ENCODE results near the gene U2AF2.

The U2AF2 gene

GRCh38 chr19:55677572-55678028, 22.8 kb downstream of the U2AF2 start:
- DNase-seq, result no peak

DNA sequence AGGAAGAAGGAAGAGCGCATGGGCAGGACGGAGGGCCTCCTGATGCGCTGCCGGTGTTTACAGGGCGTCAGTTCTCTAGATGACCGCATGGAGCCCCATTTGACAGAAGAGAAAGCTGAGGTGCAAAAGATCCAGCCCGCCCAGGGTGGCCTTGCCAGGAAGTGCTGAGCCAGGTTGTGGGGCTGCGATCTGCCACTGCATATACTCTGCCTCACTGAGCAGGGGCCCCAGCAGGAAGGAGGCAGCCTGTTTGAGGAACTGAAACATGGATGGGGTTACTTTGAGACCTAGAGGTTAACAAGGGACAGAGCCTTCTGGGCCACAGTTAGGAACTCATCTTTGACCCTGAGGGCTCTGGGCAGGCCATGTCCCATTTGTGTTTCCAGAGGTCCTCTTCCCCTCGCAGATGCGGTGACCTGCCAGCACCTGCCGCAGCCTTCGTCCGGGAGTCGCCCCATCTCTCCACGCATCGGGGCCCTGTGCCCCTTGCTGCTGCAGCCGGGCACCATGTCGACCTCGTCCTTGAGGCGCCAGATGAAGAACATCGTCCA, 23.4 kb downstream of the U2AF2 start:
- no peak for DNase-seq

- no peak for DNase-seq
Observed at GRCh38 chr19:55679343-55680257, 24.8 kb downstream of the U2AF2 start.

DNA sequence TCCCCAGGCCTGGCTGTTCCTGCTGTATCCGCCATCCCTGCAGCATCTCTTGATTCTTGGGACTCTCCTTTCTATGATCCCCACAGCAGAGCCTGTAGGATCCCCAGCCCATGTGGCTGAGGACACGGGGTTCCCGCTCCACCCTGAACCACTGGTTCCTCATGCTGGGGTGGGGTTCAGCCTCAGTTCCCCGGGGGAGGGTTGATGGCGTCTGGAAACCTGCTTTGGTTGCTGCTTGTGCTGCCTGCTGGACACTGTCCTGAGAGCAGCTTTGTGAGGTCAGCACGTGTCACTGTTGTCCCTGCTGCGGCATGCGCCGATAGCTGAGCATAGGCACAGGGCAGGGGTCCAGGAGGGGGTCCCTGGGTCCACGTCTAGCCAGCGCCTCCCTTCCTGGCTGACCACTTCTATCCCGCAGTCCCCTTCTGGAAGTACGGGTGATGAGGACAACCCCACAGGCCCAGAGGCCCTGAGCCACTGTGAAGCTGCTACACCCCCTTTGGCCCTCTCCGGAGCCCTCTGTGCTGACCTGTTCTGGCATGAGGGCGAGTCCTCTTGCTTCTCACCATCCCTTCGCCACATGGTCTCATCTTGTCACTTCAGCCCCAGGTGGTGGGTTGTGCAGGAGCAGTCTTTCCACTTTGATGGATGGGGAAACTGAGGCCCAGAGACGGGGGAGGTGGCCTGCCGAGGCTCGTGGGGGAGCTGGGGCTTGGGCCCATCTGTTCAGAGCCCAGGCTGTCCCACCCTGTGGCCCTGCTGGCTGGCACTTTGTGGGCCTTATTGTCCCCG, 25.7 kb downstream of the U2AF2 start:
- DNase-seq, result no peak

DNA sequence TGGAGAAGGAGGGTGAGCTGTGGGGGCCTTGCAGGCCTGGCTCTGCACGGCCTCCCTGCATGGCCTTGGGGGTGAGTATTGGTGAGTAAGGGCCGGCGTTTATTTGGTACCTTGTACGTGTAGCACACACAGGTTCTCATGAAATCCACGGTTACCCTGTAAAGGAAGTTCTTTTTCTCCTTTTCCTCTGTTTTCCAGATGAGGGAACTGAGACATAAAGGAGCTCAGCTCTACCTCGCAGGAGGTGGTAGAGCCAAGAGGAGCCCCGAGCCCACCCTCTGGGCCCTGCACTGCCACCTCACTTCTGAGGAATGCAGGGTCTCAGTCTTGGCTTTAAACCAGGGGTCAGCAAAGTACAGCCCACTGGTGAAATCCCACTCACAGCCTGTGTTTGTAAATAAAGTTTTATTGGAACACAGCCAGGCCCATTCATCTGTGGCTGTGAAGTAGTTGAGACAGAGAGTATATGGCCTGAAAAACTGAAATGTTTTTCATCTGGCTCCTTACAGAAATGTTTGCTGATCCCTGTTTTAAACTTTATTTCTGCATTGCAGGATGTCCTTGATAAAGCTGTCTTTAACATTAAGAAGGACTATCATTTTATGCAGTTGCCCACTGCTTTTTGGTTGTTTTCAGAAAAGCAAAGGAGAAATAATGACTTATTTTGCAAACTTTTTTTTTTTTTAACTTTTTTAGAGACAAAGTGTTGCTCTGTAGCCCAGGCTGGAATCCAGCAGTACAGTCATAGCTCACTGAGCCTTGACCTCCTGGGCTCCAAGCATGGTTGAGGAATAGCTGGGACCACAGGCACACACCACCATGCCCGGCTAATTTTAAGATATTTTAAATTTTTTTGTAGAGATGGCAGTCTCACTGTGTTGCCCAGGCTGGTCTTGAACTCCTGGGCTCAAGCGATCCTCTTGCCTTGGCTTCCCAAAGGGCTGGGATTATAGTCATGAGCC, 26.6 kb downstream of the U2AF2 start:
- no peak for DNase-seq

- DNase-seq, result no peak
Observed at GRCh38 chr19:55683449-55684261, 28.8 kb downstream of the U2AF2 start.

DNA sequence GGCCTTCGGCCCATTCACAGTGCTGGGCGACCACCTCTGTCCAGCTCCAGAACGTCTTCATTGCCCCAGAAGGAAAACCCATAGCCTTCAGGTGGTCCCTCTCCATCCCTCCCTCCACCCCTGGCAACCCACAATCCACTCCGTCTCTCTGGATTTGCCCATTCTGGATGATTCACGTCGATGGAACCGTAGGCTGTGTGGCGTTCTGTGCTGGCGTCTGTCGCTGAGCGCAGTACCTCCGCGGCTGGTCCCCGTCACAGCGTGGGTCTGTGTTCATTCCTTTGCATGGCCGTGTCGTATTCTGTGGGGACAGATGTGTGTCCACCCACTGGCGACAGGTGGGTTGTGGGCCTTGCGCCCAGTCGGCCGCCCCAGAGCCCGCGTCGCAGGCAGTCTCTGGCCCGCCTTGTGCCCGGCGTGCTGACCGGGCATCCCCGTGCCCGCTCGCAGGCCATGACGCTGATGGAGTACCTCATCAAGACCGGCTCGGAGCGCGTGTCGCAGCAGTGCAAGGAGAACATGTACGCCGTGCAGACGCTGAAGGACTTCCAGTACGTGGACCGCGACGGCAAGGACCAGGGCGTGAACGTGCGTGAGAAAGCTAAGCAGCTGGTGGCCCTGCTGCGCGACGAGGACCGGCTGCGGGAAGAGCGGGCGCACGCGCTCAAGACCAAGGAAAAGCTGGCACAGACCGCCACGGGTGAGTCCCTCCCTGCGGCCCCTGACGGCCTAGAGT, 30.3 kb downstream of the U2AF2 start:
- no peak for DNase-seq

- DNase-seq, result no peak
Observed at GRCh38 chr19:55685776-55686175, 30.9 kb downstream of the U2AF2 start.

DNA sequence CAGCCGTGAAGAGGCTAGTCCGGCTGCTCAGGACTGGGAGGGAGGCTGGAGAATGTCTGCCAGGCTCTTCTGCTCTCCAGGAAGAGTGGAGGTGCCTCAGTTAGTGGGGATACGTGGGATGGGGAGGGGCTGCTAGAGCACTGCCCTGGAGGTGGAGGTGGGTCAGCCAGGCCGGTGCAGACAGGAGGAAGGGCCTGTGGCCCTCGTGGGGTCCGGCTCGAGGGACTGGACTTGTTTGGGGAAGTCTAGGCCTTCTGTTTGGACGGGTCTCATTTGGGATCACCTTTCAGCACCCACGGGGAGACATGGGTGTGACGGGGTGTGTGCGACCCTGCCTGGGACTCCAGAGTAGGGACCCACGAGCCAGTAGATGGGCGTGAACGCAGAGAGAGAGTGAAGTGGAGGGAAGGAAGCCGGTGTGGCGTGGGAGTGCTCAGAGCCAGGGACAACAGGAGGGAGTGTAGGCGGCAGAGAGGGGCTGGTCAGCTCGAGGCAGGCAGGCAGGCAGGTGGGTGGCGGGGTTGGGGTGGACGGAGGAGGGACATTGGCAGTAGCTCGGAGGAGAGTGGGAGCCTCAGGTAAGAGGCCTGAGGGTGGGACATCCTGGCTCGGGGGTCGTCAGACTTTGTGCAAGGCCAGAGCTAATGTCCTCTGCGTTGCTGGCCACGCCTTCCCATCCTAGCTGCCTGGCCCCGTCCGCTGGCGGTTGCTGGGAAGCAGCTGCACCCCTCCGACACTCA, 31.6 kb downstream of the U2AF2 start:
- DNase-seq, result no peak

GRCh38 chr19:55687281-55688201, 32.7 kb downstream of the U2AF2 start:
- no peak for DNase-seq

- DNase-seq, result no peak
Observed at GRCh38 chr19:55688422-55689218, 33.8 kb downstream of the U2AF2 start.

GRCh38 chr19:55689411-55690108, 34.7 kb downstream of the U2AF2 start:
- no peak for DNase-seq

DNA sequence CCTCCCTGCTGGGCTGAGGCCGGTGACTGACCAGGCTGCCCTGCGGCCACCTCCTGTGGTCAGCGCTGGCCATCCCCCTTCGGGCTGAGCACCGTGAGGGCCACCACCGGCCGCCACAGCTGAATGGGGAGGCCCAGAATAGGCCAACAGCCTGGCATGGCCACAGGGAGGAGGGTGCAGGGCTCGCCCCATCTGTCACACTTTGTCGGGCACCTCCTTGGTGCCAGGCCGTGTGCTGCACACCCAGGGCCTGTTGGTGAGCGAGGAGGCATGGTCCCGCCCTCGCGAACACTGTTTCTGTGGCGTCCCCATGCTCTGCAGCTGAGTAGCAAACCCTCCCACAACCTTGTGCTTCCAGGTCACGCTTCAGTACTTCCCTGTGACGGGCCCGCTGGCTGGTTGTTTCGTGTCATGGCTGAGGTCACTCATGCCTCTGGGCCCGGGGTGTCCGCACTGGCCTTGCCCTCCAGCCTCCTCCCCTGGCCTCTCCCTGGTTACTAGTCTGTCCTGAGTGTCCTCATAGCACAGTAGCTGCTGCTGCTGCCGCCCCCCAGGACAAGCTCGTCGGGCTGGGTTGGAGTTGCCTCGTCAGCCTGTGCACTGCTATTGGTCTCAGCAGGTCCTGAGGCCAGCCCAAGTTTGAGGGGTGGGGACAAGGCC, 35.4 kb downstream of the U2AF2 start:
- no peak for DNase-seq

GRCh38 chr19:55690769-55691545, 36.1 kb downstream of the U2AF2 start:
- no peak for DNase-seq

DNA sequence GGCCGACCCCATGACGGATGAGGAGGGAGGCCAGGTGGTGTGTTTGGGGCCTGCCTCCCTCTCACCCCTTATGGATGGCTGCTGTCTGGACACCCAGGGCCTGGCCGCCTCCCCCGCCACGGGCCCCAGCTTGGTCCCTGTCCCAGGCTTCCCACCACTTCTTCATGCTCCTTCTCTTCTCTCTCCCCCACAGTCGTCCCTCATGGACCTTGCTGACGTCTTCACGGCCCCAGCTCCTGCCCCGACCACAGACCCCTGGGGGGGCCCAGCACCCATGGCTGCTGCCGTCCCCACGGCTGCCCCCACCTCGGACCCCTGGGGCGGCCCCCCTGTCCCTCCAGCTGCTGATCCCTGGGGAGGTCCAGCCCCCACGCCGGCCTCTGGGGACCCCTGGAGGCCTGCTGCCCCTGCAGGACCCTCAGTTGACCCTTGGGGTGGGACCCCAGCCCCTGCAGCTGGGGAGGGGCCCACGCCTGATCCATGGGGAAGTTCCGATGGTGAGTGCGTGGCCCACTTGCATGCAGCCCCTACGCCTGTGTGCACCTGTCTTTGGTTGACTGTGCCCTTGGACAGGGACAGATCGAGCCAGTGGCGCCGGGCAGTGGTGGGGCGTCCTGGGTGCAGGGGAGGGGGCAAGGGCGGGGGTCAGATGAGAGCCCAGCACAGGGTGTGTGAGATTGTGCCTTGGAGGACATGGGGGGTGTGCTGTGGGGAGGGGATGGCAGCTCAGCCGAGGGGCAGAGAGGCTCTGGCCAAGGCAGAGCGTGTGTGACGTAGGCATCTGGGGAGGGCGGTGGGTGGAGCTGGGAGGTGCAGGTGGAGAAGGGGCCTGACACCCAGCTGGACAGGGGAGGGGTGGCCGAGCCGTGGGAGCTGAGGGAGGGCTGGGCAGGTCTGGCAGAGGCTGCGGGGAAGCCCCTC, 37.0 kb downstream of the U2AF2 start:
- DNase-seq, result no peak

Data from activated naive CD4-positive, alpha-beta T cell treated with anti-CD3 and anti-CD28 coated beads, Interleukin-2, amount 50 U/mL, for 16 hours (primary cell).